Measurements from ENCODE around the gene LRP5.
A peak's percentile ranks its signal among the peaks of the same experiment; 100 is the strongest.

- TF ChIP-seq POLR2A (IDR thresholded peaks at IDR 0.05) (no peak), CTCF (IDR thresholded peaks at IDR 0.05) (peak; percentile 69 to 94 (median 69))
Measured at GRCh38 chr11:68383976-68384501, 71.6 kb downstream of the LRP5 start.

All from testis (tissue), 2 donors.